Measurements from ENCODE around the gene ACVR1B.
A peak's percentile ranks its signal among the peaks of the same experiment; 100 is the strongest.

The ACVR1B gene

DNA sequence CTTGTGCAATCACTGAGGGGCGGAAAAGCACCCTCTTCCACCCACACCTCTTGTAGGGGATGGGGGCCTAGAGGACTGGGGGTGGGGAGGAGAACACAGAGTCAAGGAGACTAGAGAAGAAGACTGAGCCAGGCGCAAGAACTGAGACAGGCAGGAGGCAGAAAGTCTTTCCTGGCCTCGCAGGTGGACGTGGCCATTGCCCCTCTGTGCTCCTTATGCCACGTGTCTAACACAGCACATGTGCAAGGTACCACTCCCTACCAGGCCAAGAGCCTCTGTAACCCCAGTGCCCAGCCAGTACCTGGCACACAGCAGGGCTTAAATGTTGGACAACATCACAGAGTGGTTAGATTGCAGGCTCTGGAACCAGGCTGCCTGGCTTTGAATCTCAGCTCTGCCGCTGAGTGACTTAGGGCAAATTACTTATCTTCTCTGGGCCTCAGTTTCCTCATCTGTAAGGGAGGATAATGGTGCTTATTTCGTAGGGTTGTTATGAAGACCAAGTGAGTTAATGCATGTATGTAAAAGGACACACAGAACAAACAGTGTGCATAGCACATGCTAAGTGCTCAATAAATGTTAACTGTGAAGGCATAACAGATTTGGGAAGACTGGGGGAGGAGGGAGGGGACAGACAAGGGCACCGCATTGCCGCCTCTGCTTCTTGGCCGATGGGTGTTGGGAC is 53.9 kb downstream of the ACVR1B start:
- DNase-seq (ENCODE audit: insufficient read length, low spot score) (no peak), FAIRE-seq (peak; percentile 80)
- TF ChIP-seq POLR2AphosphoS5 (IDR thresholded peaks at IDR 0.05; ENCODE audit: low read depth, low read length) (no peak), TAF1 (IDR thresholded peaks at IDR 0.05; ENCODE audit: low read depth, low read length) (no peak), POU2F2 (IDR thresholded peaks at IDR 0.05; ENCODE audit: low read depth, low read length) (no peak), POLR2A (IDR thresholded peaks at IDR 0.05; ENCODE audit: low read depth, low read length) (no peak), PAX5 (IDR thresholded peaks at IDR 0.05; ENCODE audit: insufficient read depth, low read length, severe bottlenecking) (no peak), SPI1 (IDR thresholded peaks at IDR 0.05; ENCODE audit: low read depth, low read length) (no peak)

DNA sequence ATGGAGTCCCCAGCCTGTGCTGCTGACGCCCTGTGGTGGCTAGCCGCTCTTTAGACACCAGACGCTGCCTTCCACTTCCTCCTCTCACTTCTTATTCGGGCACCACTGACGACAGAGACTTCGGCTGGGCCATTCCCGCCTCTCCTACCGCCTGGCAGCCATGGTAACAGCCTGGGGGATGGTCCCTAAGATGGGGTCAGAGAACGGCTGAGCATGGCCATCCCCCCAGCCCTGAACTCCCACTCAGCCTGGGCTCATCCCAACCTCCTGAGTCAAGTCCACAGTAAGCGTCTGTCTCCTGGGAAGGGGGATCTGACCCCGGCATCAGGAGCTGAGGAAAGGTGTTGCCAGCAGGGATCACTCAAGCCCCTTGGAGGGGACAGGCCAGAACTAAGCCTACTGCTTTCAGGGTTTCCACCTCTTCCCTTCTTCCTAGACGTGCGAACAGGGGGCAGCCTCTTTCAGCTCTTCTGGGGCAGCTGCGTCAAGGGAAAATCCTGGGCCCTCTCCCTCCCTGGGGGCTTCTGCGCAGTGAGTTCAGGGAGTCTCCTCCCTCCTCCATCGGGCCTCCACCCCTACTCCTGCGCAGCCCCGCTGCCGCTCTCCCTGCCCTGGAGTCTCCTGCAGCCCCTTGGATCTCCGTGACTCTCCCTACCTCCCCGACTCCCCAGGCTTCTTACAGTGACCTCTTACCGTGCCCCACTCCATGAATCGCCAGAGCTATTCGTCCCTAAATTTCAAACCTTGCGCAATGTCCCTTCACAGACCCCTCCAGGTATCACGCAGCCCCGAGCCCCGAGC is 54.6 kb downstream of the ACVR1B start:
- DNase-seq (ENCODE audit: insufficient read length, low spot score) (peak; percentile 75), FAIRE-seq (no peak)
- TF ChIP-seq POLR2A (IDR thresholded peaks at IDR 0.05; ENCODE audit: low read depth, low read length) (no peak), SPI1 (IDR thresholded peaks at IDR 0.05; ENCODE audit: low read depth, low read length) (peak; percentile 89), POU2F2 (IDR thresholded peaks at IDR 0.05; ENCODE audit: low read depth, low read length) (no peak)

DNA sequence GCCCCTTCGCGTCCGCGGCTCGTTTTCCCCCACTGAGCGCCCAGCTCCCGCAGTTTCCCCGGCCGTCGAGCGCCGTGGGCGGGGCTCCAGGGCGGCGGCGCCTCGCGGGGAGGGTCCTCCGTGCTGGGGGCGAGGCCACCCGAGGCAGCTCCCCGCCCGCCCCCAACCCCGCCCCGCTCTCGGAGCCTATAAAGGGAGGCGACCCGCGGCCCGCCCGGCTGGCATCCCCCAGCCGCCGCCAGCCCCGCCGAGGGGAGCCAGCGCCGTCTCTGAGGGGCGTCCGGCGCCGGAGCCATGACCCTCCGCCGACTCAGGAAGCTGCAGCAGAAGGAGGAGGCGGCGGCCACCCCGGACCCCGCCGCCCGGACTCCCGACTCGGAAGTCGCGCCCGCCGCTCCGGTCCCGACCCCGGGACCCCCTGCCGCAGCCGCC is 55.2 kb downstream of the ACVR1B start, which contains the start of gene TAMALIN:
TSS of gene TAMALIN (plus strand) at position 221 of the 432 bp plus-strand sequence. CDS start at position 295, 74 bp downstream.
- DNase-seq (ENCODE audit: insufficient read length, low spot score) = peak; percentile 63
- no peak for FAIRE-seq

DNA sequence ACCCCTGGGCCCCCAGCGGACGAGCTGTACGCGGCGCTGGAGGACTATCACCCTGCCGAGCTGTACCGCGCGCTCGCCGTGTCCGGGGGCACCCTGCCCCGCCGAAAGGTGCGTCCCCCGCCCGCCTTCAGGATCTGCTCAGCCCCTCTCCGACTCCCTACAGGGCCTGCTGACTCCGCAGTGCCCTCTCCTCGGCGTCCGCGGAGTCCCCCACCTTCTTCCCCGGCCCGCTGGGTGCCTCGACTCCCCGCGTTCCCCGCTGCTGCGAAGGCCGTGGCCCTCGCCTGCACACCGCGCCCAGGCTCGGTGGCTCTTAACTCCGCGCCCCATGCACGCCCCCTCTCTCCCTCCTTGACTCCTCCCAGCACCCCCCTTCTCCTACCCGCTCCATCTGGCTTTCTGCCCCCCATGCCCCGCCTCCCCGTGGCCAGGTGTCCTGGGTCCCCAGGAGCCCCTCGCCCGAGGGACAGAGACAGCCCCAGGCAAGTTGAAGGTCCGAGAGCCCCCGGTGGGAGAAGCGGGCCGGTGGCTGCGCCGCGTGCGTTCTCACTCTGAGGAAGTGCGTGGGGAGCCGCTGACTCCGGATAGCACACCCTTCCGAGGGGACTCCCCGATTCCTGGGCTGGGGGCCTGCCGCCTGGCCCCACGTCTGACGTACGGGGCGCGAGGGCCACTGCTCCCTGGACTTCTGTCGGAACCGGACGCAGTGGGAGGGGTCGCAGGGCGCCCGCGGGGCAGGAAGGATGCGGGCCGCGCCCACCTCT is 55.8 kb downstream of the ACVR1B start:
- FAIRE-seq = no peak
- peak; percentile 60 for DNase-seq (ENCODE audit: insufficient read length, low spot score)
- TF ChIP-seq POLR2A (IDR thresholded peaks at IDR 0.05; ENCODE audit: low read depth, low read length) = no peak
- peak; percentile 46 for TF ChIP-seq SPI1 (IDR thresholded peaks at IDR 0.05; ENCODE audit: low read depth, low read length)

More for the DNA sequence above, 55.2 kb downstream of the ACVR1B start, which contains the start of gene TAMALIN:
- TF ChIP-seq SPI1 (IDR thresholded peaks at IDR 0.05; ENCODE audit: low read depth, low read length) (no peak), TAF1 (IDR thresholded peaks at IDR 0.05; ENCODE audit: low read depth, low read length) (no peak), POLR2AphosphoS5 (IDR thresholded peaks at IDR 0.05; ENCODE audit: low read depth, low read length) (no peak), PAX5 (IDR thresholded peaks at IDR 0.05; ENCODE audit: insufficient read depth, low read length, severe bottlenecking) (no peak), POU2F2 (IDR thresholded peaks at IDR 0.05; ENCODE audit: low read depth, low read length) (no peak), POLR2A (IDR thresholded peaks at IDR 0.05; ENCODE audit: low read depth, low read length) (no peak)

DNA sequence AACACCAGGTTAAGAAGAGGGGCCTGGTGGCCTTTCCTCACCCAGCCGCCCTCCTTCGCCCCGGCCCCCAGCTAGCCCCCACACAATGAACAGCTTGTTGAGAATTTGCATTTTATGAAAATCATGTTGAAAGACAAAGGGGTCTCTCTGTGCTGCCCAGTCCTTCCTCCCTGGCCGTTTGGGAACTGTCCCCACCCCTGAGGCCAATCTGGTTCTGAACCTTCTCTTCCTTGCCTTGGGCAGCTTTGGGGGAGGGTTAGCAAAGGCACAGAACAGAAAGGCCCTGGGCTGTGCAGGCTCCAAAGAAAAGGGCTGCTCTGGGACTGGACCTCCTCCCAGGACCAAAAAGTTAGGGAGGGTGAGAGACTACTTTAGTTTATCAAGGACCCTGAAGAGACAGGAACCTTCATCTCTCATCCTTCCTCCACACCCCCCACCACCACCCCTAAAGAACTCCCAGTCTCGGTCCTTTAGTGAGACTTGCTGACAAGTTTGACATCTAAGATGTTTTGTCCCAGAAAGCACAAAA is 56.5 kb downstream of the ACVR1B start:
- DNase-seq (ENCODE audit: insufficient read length, low spot score) (no peak), FAIRE-seq (no peak)
- TF ChIP-seq TAF1 (IDR thresholded peaks at IDR 0.05; ENCODE audit: low read depth, low read length) (no peak), POLR2A (IDR thresholded peaks at IDR 0.05; ENCODE audit: low read depth, low read length) (no peak), PAX5 (IDR thresholded peaks at IDR 0.05; ENCODE audit: insufficient read depth, low read length, severe bottlenecking) (no peak), POU2F2 (IDR thresholded peaks at IDR 0.05; ENCODE audit: low read depth, low read length) (no peak), POLR2AphosphoS5 (IDR thresholded peaks at IDR 0.05; ENCODE audit: low read depth, low read length) (no peak), SPI1 (IDR thresholded peaks at IDR 0.05; ENCODE audit: low read depth, low read length) (no peak)

GRCh38 chr12:52009081-52009751 is 57.7 kb downstream of the ACVR1B start:
- TF ChIP-seq POLR2A (IDR thresholded peaks at IDR 0.05; ENCODE audit: low read depth, low read length) = no peak
- TF ChIP-seq POLR2AphosphoS5 (IDR thresholded peaks at IDR 0.05; ENCODE audit: low read depth, low read length) = no peak
- no peak for TF ChIP-seq PAX5 (IDR thresholded peaks at IDR 0.05; ENCODE audit: insufficient read depth, low read length, severe bottlenecking)
- TF ChIP-seq TAF1 (IDR thresholded peaks at IDR 0.05; ENCODE audit: low read depth, low read length) = no peak
- TF ChIP-seq POU2F2 (IDR thresholded peaks at IDR 0.05; ENCODE audit: low read depth, low read length) = no peak
- no peak for TF ChIP-seq SPI1 (IDR thresholded peaks at IDR 0.05; ENCODE audit: low read depth, low read length)
- DNase-seq (ENCODE audit: insufficient read length, low spot score) = no peak
- FAIRE-seq = no peak

DNA sequence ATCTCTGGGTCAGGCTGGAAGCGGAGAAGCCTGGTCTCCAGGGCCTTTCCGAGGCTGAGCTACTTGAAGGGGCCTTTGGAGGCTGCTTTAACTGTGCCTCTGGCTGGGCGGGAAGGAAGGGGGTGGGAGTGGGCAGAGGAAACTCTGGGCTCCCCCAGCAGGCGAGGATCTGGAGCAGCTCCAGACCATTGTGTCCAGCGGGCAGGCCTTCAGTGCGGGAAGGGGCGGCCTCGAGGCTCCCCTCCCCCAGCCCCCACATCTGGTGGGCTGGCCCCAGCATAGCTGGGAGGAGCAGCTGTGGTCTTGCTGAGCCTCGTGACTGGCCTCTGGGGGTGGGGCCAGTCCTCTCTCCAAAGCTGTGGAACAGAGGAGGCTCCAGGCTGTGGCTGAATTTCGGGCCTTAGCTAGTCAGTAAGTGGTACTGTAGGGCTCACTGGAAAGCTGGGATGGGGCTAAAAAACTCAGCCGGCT is 58.7 kb downstream of the ACVR1B start:
- TF ChIP-seq SPI1 (IDR thresholded peaks at IDR 0.05; ENCODE audit: low read depth, low read length) = no peak
- TF ChIP-seq POLR2AphosphoS5 (IDR thresholded peaks at IDR 0.05; ENCODE audit: low read depth, low read length) = no peak
- no peak for TF ChIP-seq POLR2A (IDR thresholded peaks at IDR 0.05; ENCODE audit: low read depth, low read length)
- TF ChIP-seq POU2F2 (IDR thresholded peaks at IDR 0.05; ENCODE audit: low read depth, low read length) = no peak
- no peak for TF ChIP-seq PAX5 (IDR thresholded peaks at IDR 0.05; ENCODE audit: insufficient read depth, low read length, severe bottlenecking)
- no peak for TF ChIP-seq TAF1 (IDR thresholded peaks at IDR 0.05; ENCODE audit: low read depth, low read length)
- DNase-seq (ENCODE audit: insufficient read length, low spot score) (no peak), FAIRE-seq (no peak)

DNA sequence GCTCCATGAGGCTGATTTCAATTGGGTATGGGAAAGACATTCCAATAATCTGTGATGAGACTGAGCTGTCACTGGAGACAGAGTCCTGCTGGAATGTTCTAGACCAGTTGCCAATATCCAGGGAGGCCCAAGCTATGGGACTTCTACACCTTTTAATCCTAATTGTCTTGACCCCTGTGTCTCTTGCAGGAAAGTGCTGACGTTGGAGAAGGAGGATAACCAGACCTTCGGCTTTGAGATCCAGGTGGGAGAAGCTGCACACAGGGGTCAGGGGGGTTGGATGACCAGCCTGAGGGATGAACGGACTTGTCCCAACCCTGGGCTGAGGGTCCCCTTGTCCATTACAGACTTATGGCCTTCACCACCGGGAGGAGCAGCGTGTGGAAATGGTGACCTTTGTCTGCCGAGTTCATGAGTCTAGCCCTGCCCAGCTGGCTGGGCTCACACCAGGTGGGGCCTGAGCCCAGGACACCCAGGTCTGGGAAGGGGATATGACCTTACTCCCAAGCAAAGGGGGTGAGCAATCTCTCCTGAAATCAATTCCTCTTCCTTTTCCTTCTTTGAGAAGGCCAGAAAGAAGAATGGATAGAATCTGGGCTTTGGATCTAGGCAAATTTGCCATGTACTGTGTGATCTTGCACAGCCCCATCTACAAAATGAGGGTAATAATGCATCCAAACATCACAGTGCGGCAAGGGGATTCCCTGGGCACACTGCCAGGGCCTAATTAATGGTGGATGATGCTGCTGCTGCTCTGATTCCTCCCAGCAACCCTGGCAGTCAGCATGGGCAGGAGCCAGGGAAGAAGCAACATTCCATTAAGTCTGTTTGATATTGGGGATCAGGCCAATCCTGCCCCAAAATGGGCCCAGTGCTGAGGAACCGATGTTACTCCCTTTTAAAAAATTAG is 59.4 kb downstream of the ACVR1B start:
- no peak for DNase-seq (ENCODE audit: insufficient read length, low spot score)
- FAIRE-seq = no peak
- TF ChIP-seq TAF1 (IDR thresholded peaks at IDR 0.05; ENCODE audit: low read depth, low read length) (no peak), POLR2AphosphoS5 (IDR thresholded peaks at IDR 0.05; ENCODE audit: low read depth, low read length) (no peak), POU2F2 (IDR thresholded peaks at IDR 0.05; ENCODE audit: low read depth, low read length) (no peak)

All from GM12891 (cell line).